K562 (cell line): ENCODE measurements around the gene PHF21A. TPM values are rescaled to one million over a fixed set of nuclear protein-coding genes. Genes with fewer than 3 reads are reported as not detected.

ENCODE experiments used
- ATAC-seq: fragments of 200-7000 bp; cut with Tn5 transposase; 3 replicates; pipeline ENCODE4 v1.9.1; 2020; ENCODE audit warnings: moderate library complexity
- BruUV-seq: library from RNA; stranded (reverse); fragments of 400-500 nt; replicated peaks from 2 replicates; lab custom pipeline; 2021; lab: Mats Ljungman, UMichigan
- CTCF ChIA-PET: fragments of 300-600 bp; formaldehyde crosslinking; extraction: SDS; loops from one replicate; lab custom pipeline; 2021; ENCODE audit warnings: low intra/inter-chr PET ratio; lab: Yijun Ruan, JAX
- POLR2A ChIA-PET: fragments of 300-600, 350-650 bp; sonication (Branson Sonifier 250); formaldehyde crosslinking; extraction: SDS; loops from one replicate; lab custom pipeline; 2021; ENCODE audit warnings: antibody characterized with exemption, inconsistent platforms; lab: Yijun Ruan, JAX
- DNase-seq, 4 experiments: peaks; one replicate each; pipeline versions ENCODE4 v3.0.0 to v3.0.0-alpha.2; 2011 to 2018; ENCODE audit warnings: low spot score in 3 of 4, mixed read lengths in 3 of 4; ENCODE audit errors: extremely low read depth in 1 of 4
- FAIRE-seq: peaks from 2 replicates; lab custom pipeline; 2011; peaks lifted over from hg19 to GRCh38; lab: Jason Lieb, UNC
- H2AFZ ChIP-seq: 2 replicates; pipeline ENCODE4 v1.6.0; 2011; ENCODE audit warnings: low read depth, low read length, control low read depth, inconsistent platforms
- H3K27ac ChIP-seq: fragments of 200-600 bp; 3 replicates; pipeline ENCODE4 v1.8.0; 2011; ENCODE audit warnings: low read depth, mild to moderate bottlenecking, control low read depth, inconsistent platforms, low read length, moderate library complexity, mixed read lengths; ENCODE audit errors: extremely low read depth
- H3K27me3 ChIP-seq, 2 experiments: fragments of 300-600 bp in 1 of 2; 2 replicates in 1 of 2; 3 replicates in 1 of 2; pipeline versions ENCODE4 v1.6.0 to v1.8.0; 2011; ENCODE audit warnings: inconsistent platforms in 2 of 2, low read length in 2 of 2, mild to moderate bottlenecking in 1 of 2, mixed read lengths in 1 of 2, moderate library complexity in 1 of 2; ENCODE audit not compliant: control insufficient read depth in 2 of 2, insufficient read depth in 2 of 2
- H3K36me3 ChIP-seq: fragments of 300-600 bp; 3 replicates; pipeline ENCODE4 v1.8.0; 2011; ENCODE audit warnings: mild to moderate bottlenecking, low read length, inconsistent platforms; ENCODE audit not compliant: control insufficient read depth, insufficient read depth
- H3K4me1 ChIP-seq, 2 experiments: fragments of 200-600 bp in 1 of 2; replicated peaks in 1 of 2; 2 replicates in 1 of 2; 3 replicates in 1 of 2; pipeline versions ENCODE4 v1.5.1 to v1.8.0; 2011; ENCODE audit warnings: inconsistent platforms in 2 of 2, low read length in 2 of 2, mild to moderate bottlenecking in 1 of 2, mixed read lengths in 1 of 2, moderate library complexity in 1 of 2; ENCODE audit not compliant: control insufficient read depth in 2 of 2, insufficient read depth in 2 of 2
- H3K4me2 ChIP-seq: 2 replicates; pipeline ENCODE4 v1.6.1; 2011; ENCODE audit warnings: low read length, control low read depth, inconsistent platforms, mixed read lengths; ENCODE audit not compliant: insufficient read depth
- H3K4me3 ChIP-seq: fragments of 200-600 bp; sonication (generic), shearing (Covaris generic); 2 replicates; pipeline ENCODE4 v1.5.1; 2016; ENCODE audit warnings: control low read depth, inconsistent platforms
- H3K79me2 ChIP-seq: fragments of 200-600 bp; 3 replicates; pipeline ENCODE4 v1.8.0; 2011; ENCODE audit warnings: low read length, inconsistent platforms; ENCODE audit not compliant: control insufficient read depth, insufficient read depth
- H3K9ac ChIP-seq, 2 experiments: 2 replicates each; pipeline versions ENCODE4 v1.6.0 to v1.6.1; 2011; ENCODE audit warnings: low read depth in 2 of 2, low read length in 2 of 2, control low read depth in 1 of 2, inconsistent platforms in 1 of 2, mild to moderate bottlenecking in 1 of 2, mixed read lengths in 1 of 2; ENCODE audit not compliant: insufficient read depth in 1 of 2
- H3K9me1 ChIP-seq: one replicate; pipeline ENCODE4 v1.6.0; 2011; ENCODE audit warnings: inconsistent platforms, mild to moderate bottlenecking, low read length, moderate library complexity; ENCODE audit not compliant: control insufficient read depth, insufficient read depth
- H3K9me3 ChIP-seq: replicated peaks from 2 replicates; pipeline ENCODE4 v1.5.1; 2011; ENCODE audit warnings: low read depth, low read length, inconsistent platforms; ENCODE audit not compliant: control insufficient read depth, insufficient read depth
- H4K20me1 ChIP-seq: replicated peaks from 2 replicates; pipeline ENCODE4 v1.6.1; 2011; ENCODE audit warnings: low read length, inconsistent platforms, mixed read lengths; ENCODE audit not compliant: control insufficient read depth, insufficient read depth
- BHLHE40 ChIP-seq: IDR thresholded peaks from 2 replicates; pipeline ENCODE4 v1.6.1; 2011; ENCODE audit warnings: low read length, improper control_type of control experiment
- KLF1 ChIP-seq: fragments of 450-650 bp; IDR thresholded peaks from 2 replicates; pipeline ENCODE4 v1.6.1; 2016; ENCODE audit warnings: missing genetic modification characterization, missing compliant biosample characterization
- NFIC ChIP-seq: fragments of 450-650 bp; IDR thresholded peaks from 2 replicates; pipeline ENCODE4 v1.6.1; 2017; ENCODE audit warnings: mild to moderate bottlenecking, inconsistent platforms
- NR3C1 ChIP-seq: sonication (generic); formaldehyde crosslinking; IDR thresholded peaks from 2 replicates; pipeline ENCODE4 v1.8.1; 2022; ENCODE audit warnings: missing genetic modification reagents
- POLR2A ChIP-seq: fragments of 450-650 bp; conservative IDR thresholded peaks from 2 replicates; pipeline ENCODE4 v1.6.1; 2016
- POLR2G ChIP-seq: fragments of 200-400 bp; formaldehyde crosslinking; IDR thresholded peaks from 2 replicates; pipeline ENCODE4 v1.6.1; 2017; ENCODE audit warnings: low read depth, mild to moderate bottlenecking, antibody characterized with exemption, low read length, moderate library complexity
- PRDM10 ChIP-seq: fragments of 450-650 bp; IDR thresholded peaks from 2 replicates; pipeline ENCODE4 v1.6.1; 2018; ENCODE audit not compliant: partially characterized antibody
- RAD51 ChIP-seq: fragments of 450-650 bp; IDR thresholded peaks from 2 replicates; pipeline ENCODE4 v1.7.1; 2016; ENCODE audit warnings: low read depth, mild to moderate bottlenecking, borderline replicate concordance
- WGBS: fragments of 100-300 bp; shearing (Covaris generic); methylation state at CpG from one replicate; pipeline ENCODE4 v1.1.6; 2016; ENCODE audit warnings: low coverage, mixed read lengths; ENCODE audit not compliant: insufficient coverage; ENCODE audit errors: missing lambda C conversion rate; 5-methylcytosine and 5-hydroxymethylcytosine counted together
- in situ Hi-C: fragments of 300-500 bp; cut with MboI; formaldehyde crosslinking; loops from 4 replicates; pipeline ENCODE4 v1.15.0; 2018; ENCODE audit warnings: inconsistent platforms, mixed read lengths
- intact Hi-C: fragments of 100-400 bp; cut with micrococcal nuclease; formaldehyde crosslinking; loops from 2 replicates; pipeline ENCODE4 v1.14.2; 2022
- polyA plus RNA-seq, 8 experiments: library from polyadenylated mRNA; depleted of rRNA in 4 of 8; stranded (reverse) in 5 of 8; unstranded in 3 of 8; fragments of >200 nt; fragmentation: Nextera tagmentation in 2 of 8; fragmentation: Illumina TruSeq in 1 of 8; extraction: Ambion mirVana in 2 of 8; extraction: Trizol in 1 of 8; gene quantifications; 2 replicates each; pipeline versions ENCODE4 v1.2.1 to v1.2.3, GENCODE V29; 2011 to 2014; ENCODE audit warnings: inconsistent platforms in 1 of 8, missing spikeins in 1 of 8
- total RNA-seq, 7 experiments: library from RNA; depleted of rRNA in 6 of 7; stranded (reverse); fragments of >200 nt in 6 of 7; fragmentation: Illumina TruSeq in 2 of 7; extraction: Trizol in 2 of 7; gene quantifications; 2 replicates each; pipeline versions ENCODE4 v1.2.1 to v1.2.3, GENCODE V29; 2011 to 2021; ENCODE audit warnings: low replicate concordance in 1 of 7
- TF ChIP-seq, protein P1 (sequence below): sonication (generic); formaldehyde crosslinking; IDR thresholded peaks from 2 replicates; pipeline ENCODE4 v1.8.0; 2022; ENCODE audit warnings: missing genetic modification reagents, mild to moderate bottlenecking, moderate library complexity, borderline replicate concordance

PHF21A gene
- total and polyA plus RNA-seq, 9 of the 15 experiments (the other 6 are each of a cell fraction or from before 2014, with no cell fraction given), result 1.5 to 32.4 (median 10.7) TPM

DNA sequence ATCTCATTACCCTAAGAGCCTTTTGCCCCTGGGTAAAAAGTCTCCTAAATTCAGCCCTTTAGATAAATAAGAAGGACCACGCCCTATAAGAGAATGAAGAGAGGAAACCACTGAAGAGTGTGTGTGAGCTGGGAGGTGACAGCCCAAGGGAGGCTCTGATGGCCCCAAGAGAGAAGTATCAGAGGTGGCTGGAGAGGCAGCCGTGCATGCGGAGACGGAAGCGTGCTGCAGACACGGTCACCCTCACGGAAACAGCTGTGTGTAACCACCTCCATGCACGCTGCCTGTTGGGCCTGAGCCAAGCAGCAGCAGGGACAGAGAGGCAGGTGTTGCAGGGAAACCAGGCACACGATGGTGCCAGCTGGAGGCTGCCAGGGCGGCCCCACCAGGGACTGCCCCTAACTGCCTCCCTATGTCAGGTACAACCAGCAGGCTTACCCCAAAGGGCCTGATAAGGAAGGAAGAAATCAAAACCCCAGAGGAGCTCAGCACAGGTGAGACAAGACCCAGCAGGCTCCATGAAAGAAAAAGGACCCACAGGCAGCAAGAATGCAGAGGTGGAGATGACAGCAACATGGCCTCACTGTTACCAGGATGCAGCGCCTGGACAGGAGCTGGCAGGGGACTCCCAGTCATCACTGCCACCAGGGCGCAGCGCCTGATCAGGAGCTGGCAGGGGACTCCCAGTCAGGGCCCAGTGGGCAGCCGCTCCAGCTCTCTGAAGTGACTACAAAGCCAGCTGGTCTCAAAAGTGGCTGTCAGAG lies 191.0 kb downstream of the PHF21A start:
- no peaks in the 10 kb centered on the region for H3K9me3 ChIP-seq
- ATAC-seq, result peak; percentile 67
- H4K20me1 ChIP-seq, result no peaks in the 10 kb centered on the region; the same call in 1 of the 2 replicates
- no peaks in the 10 kb centered on the region for H3K27me3 ChIP-seq
- 48% methylated on average over 14 of the region's 14 CpGs for WGBS
- H3K27ac ChIP-seq, result no peak overlapping the region
- POLR2A ChIA-PET, result interaction anchor here (0.6 to 1.3 kb wide), 9 partner anchors 9 to 148 kb away, joined by 3 to 5 read pairs (median 3); no protein-coding TSS in a partner anchor
- H3K79me2 ChIP-seq, result no peaks in the 10 kb centered on the region
- DNase-seq, result peak in 1 of 4 experiments; percentile 24
- FAIRE-seq, result no peak
- no peak overlapping the region for H3K4me2 ChIP-seq
- H3K4me1 ChIP-seq, result peaks cover 5 to 44% of the 10 kb centered on the region in 2 experiments; a peak in 3 of 5 replicates
- CTCF ChIA-PET, result no interaction called here
- intact Hi-C loops, result no loop called here
- TF ChIP-seq PRDM10, result no peak
- TF ChIP-seq NFIC, result peak; percentile 75
- TF ChIP-seq POLR2G, result peak; percentile 49
- peak; percentile 74; the same call in 1 of the 2 replicates for TF ChIP-seq KLF1 (tag)
- TF ChIP-seq BHLHE40, result peak; percentile 43; the same call in 1 of the 2 replicates
- TF ChIP-seq POLR2A, result no peak
- TF ChIP-seq NR3C1 (CRISPR knock-in tag), result 0 out of 2 replicates have a peak, but pooled peaks have one; percentile 29
- no peak for TF ChIP-seq RAD51
- TF ChIP-seq, protein P1, sequence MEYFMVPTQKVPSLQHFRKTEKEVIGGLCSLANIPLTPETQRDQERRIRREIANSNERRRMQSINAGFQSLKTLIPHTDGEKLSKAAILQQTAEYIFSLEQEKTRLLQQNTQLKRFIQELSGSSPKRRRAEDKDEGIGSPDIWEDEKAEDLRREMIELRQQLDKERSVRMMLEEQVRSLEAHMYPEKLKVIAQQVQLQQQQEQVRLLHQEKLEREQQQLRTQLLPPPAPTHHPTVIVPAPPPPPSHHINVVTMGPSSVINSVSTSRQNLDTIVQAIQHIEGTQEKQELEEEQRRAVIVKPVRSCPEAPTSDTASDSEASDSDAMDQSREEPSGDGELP (CRISPR knock-in tag), result peak; percentile 82; the same call in 1 of the 2 replicates
- TF ChIP-seq, all 486 proteins: peak for 6
- peaks cover 36% of the 10 kb centered on the region; the same call in 2 of the 3 replicates for H3K36me3 ChIP-seq
- H2AFZ ChIP-seq, result no peak overlapping the region
- H3K4me3 ChIP-seq, result no peak overlapping the region
- H3K9ac ChIP-seq, result peak overlapping the region in 1 of 2 experiments; percentile 87; a peak in 2 of 4 replicates
- in situ Hi-C loops, result no loop called here
- BruUV-seq, result no TSS peak
- no peaks in the 10 kb centered on the region for H3K9me1 ChIP-seq
